Measurements from ENCODE around the gene ACVR1.

Gene ACVR1

DNA sequence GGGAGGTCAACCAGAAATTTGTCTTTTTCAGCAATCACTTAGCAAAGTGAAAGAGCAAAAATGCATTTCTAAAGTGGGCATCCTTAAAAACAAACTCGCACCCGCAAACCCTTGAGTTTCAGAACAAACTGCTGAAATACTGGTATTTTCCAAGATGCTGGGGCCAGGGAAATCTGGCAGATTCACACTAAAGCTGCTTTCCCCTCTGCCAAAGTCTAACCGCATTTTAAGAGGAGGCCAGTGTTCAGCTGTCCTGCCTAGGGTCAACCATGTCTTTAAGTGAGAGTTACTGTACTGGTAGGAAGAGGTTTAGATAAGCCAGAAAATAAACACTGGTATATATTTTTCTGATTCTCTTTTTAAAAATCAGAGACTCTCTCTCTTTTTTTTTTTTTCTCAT, 55.9 kb downstream of the ACVR1 start:
- no peak overlapping the region for H3K27ac Mint-ChIP-seq
- H3K9me3 Mint-ChIP-seq = no peaks in the 10 kb centered on the region
- no peaks in the 10 kb centered on the region for H3K27me3 Mint-ChIP-seq
- H3K4me3 Mint-ChIP-seq = no peak overlapping the region
- peaks cover 57% of the 10 kb centered on the region for H3K36me3 Mint-ChIP-seq (ENCODE audit: low read depth)
- H3K4me1 Mint-ChIP-seq (ENCODE audit: low read depth) = peaks cover 5% of the 10 kb centered on the region
- DNase-seq = no peak

GRCh38 chr2:157819761-157820160, 56.4 kb downstream of the ACVR1 start:
- no peaks in the 10 kb centered on the region for H3K9me3 Mint-ChIP-seq
- H3K4me3 Mint-ChIP-seq = no peak overlapping the region
- DNase-seq = no peak
- no peak overlapping the region for H3K27ac Mint-ChIP-seq
- peaks cover 3% of the 10 kb centered on the region for H3K4me1 Mint-ChIP-seq (ENCODE audit: low read depth)
- H3K27me3 Mint-ChIP-seq = no peaks in the 10 kb centered on the region
- H3K36me3 Mint-ChIP-seq (ENCODE audit: low read depth) = peaks cover 54% of the 10 kb centered on the region

DNA sequence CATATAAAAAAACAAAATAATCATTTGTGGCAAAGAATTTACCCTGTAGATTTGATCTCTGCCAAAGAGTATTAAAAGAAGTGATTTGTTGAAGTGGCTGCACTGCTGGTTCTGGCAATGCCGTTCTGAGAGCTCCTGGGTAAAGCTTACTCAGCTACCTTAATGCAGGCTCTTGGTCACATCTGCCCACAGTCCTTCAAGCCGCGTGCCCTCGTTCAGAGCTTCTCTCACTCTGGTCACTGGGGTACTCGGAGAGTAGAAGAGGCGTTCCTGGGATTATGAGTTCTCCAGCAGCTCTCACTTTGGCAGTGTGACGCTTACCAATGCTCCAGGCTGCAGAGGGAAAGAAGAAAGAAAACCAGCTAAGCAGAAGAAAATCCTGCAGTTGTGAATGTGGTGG, 57.9 kb downstream of the ACVR1 start:
- no peak overlapping the region for H3K27ac Mint-ChIP-seq
- no peaks in the 10 kb centered on the region for H3K27me3 Mint-ChIP-seq
- H3K9me3 Mint-ChIP-seq = no peaks in the 10 kb centered on the region
- no peak for DNase-seq
- H3K4me3 Mint-ChIP-seq = no peak overlapping the region
- peaks cover 3% of the 10 kb centered on the region for H3K4me1 Mint-ChIP-seq (ENCODE audit: low read depth)
- peaks cover 60% of the 10 kb centered on the region for H3K36me3 Mint-ChIP-seq (ENCODE audit: low read depth)

DNA sequence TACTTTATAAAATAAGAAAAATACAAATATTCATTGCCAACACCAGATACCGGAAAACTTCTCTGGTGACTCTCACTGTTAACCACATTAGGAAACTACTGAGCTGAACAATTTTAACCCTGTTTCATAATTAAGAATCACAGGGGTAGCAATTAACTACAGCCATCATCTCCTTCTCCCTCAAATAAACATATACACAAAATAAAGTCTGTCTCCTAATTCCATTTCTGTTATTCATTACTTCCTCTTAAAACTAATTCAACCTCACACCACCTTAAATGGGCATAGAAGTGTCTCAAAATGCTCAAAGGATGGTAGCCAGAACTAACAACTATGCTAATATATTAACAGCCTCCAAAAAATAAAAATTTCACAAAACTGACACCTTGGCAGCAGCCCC, 60.7 kb downstream of the ACVR1 start:
- H3K36me3 Mint-ChIP-seq (ENCODE audit: low read depth) = peaks cover 76% of the 10 kb centered on the region
- H3K27ac Mint-ChIP-seq = no peak overlapping the region
- H3K9me3 Mint-ChIP-seq = no peaks in the 10 kb centered on the region
- no peak for DNase-seq
- H3K27me3 Mint-ChIP-seq = no peaks in the 10 kb centered on the region
- peaks cover 9% of the 10 kb centered on the region for H3K4me1 Mint-ChIP-seq (ENCODE audit: low read depth)
- H3K4me3 Mint-ChIP-seq = no peak overlapping the region

- Mint-ChIP-seq H3K4me1 (ENCODE audit: low read depth) (peaks cover 12% of the 10 kb centered on the region), H3K9me3 (no peaks in the 10 kb centered on the region), H3K27me3 (no peaks in the 10 kb centered on the region), H3K4me3 (no peak overlapping the region), H3K27ac (no peak overlapping the region), H3K36me3 (ENCODE audit: low read depth) (peaks cover 72% of the 10 kb centered on the region)
- no peak for DNase-seq
Measured at GRCh38 chr2:157813467-157813866, 62.7 kb downstream of the ACVR1 start.

GRCh38 chr2:157810037-157810436, 66.1 kb downstream of the ACVR1 start:
- H3K4me1 Mint-ChIP-seq (ENCODE audit: low read depth) = peaks cover 27% of the 10 kb centered on the region
- H3K4me3 Mint-ChIP-seq = no peak overlapping the region
- H3K36me3 Mint-ChIP-seq (ENCODE audit: low read depth) = peaks cover 58% of the 10 kb centered on the region
- H3K27ac Mint-ChIP-seq = no peak overlapping the region
- H3K9me3 Mint-ChIP-seq = no peaks in the 10 kb centered on the region
- DNase-seq = no peak
- no peaks in the 10 kb centered on the region for H3K27me3 Mint-ChIP-seq

GRCh38 chr2:157809212-157809611, 66.9 kb downstream of the ACVR1 start:
- peaks cover 53% of the 10 kb centered on the region for H3K36me3 Mint-ChIP-seq (ENCODE audit: low read depth)
- no peaks in the 10 kb centered on the region for H3K27me3 Mint-ChIP-seq
- no peak for DNase-seq
- no peaks in the 10 kb centered on the region for H3K9me3 Mint-ChIP-seq
- no peak overlapping the region for H3K27ac Mint-ChIP-seq
- H3K4me1 Mint-ChIP-seq (ENCODE audit: low read depth) = peaks cover 27% of the 10 kb centered on the region
- no peak overlapping the region for H3K4me3 Mint-ChIP-seq

- peaks cover 46% of the 10 kb centered on the region for H3K36me3 Mint-ChIP-seq (ENCODE audit: low read depth)
- H3K4me3 Mint-ChIP-seq = no peak overlapping the region
- H3K27me3 Mint-ChIP-seq = no peaks in the 10 kb centered on the region
- peaks cover 27% of the 10 kb centered on the region for H3K4me1 Mint-ChIP-seq (ENCODE audit: low read depth)
- DNase-seq = no peak
- no peaks in the 10 kb centered on the region for H3K9me3 Mint-ChIP-seq
- no peak overlapping the region for H3K27ac Mint-ChIP-seq
Measured at GRCh38 chr2:157808421-157808820, 67.7 kb downstream of the ACVR1 start.

DNA sequence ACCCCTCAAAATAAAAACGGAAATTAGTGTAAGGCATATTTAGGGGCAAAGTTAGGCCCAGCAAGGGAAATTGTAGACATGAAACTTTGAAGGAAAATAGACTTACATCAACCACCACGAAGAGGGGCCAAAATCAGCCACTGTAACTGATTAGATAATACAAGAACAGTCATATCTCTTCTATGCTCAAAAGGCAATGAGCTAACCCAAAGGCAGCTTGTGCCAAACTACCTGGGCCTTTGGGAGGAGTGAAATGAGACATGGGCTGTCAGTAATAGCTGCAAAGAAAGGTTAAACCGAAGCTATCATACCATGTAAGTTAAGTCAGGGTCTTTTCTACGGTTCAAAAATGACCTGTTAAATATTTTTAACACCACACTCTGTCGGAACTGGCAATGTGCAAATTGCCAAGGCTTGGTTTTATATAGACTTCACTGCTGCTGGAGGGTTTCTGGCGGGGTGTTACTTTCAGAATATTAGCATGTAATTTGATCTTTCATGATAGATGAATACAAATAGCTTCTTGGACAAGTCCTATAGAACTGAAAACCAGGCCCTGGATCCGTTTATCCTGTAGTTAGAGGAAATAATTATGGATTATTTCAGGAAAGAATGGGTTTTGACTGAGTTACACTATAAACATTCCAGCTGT, 69.6 kb downstream of the ACVR1 start:
- Mint-ChIP-seq H3K4me1 (ENCODE audit: low read depth) (peaks cover 26% of the 10 kb centered on the region), H3K27ac (no peak overlapping the region), H3K36me3 (ENCODE audit: low read depth) (peaks cover 36% of the 10 kb centered on the region), H3K9me3 (no peaks in the 10 kb centered on the region), H3K4me3 (no peak overlapping the region), H3K27me3 (no peaks in the 10 kb centered on the region)
- no peak for DNase-seq

- no peak overlapping the region for H3K4me3 Mint-ChIP-seq
- no peak overlapping the region for H3K27ac Mint-ChIP-seq
- peaks cover 34% of the 10 kb centered on the region for H3K36me3 Mint-ChIP-seq (ENCODE audit: low read depth)
- peaks cover 20% of the 10 kb centered on the region for H3K4me1 Mint-ChIP-seq (ENCODE audit: low read depth)
- no peak for DNase-seq
- H3K9me3 Mint-ChIP-seq = no peaks in the 10 kb centered on the region
- no peaks in the 10 kb centered on the region for H3K27me3 Mint-ChIP-seq
Measured at GRCh38 chr2:157805519-157805918, 70.6 kb downstream of the ACVR1 start.

DNA sequence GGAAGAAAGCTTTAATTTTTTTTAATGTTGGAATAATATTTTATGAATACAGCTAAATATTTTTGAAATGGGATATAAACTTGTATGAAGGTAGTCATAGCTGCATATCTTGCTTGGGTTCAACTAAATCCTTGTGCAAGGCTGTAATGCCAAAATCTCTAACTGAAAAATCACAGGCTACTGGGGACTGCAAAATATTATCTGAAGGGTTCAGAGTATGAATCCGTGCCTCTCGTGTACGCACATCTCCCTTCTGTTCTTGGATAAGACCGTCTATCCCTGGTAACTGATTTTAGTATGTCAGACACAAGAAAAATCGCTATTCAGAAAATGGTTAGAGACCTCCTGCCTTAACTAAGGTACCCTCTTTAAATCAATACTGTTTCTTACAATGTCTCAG, 71.8 kb downstream of the ACVR1 start:
- Mint-ChIP-seq H3K4me3 (no peak overlapping the region), H3K27ac (no peak overlapping the region), H3K4me1 (ENCODE audit: low read depth) (peaks cover 21% of the 10 kb centered on the region), H3K9me3 (no peaks in the 10 kb centered on the region), H3K27me3 (no peaks in the 10 kb centered on the region), H3K36me3 (ENCODE audit: low read depth) (peaks cover 36% of the 10 kb centered on the region)
- no peak for DNase-seq

DNA sequence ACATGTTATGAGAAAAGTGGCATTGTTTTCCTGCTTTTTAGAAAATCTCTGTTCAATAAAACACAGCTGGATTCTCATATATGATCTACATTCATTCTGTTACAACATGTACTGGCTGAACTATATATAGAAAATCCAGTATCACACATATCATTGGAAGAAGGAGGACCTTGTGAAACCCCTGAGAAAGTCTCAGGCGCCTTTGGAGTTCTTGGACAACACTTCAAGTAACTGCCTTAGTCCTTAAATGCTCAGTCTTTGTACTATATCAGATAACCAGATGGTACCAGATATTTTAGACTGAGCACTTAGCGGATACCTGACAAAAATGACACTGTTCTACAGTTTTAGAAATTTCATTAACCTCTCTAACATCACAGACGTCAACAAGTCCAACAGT, 72.2 kb downstream of the ACVR1 start:
- no peak for DNase-seq
- Mint-ChIP-seq H3K27ac (no peak overlapping the region), H3K36me3 (ENCODE audit: low read depth) (peaks cover 34% of the 10 kb centered on the region), H3K4me3 (no peak overlapping the region), H3K27me3 (no peaks in the 10 kb centered on the region), H3K9me3 (no peaks in the 10 kb centered on the region), H3K4me1 (ENCODE audit: low read depth) (peaks cover 21% of the 10 kb centered on the region)

DNA sequence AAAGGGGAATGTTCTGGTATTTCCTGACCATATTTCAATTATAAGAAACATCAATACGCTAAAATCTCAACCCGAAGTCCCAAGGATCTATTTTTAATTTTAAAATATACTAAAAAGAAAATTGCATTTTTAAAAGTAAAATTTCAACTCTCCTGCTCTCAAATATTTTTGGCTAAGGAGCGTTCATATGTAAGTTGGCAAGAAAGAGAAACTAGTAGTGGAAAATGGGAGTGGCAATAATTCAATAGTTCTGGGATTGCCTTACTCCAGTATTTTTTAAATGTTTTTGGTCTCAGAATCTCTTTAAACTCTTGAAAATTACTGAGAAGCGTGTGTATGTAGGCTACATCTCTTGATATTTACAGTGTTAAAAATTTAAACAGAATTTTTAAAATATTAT, 72.7 kb downstream of the ACVR1 start:
- Mint-ChIP-seq H3K9me3 (no peaks in the 10 kb centered on the region), H3K27ac (no peak overlapping the region), H3K4me1 (ENCODE audit: low read depth) (peaks cover 21% of the 10 kb centered on the region), H3K4me3 (no peak overlapping the region), H3K27me3 (no peaks in the 10 kb centered on the region), H3K36me3 (ENCODE audit: low read depth) (peaks cover 33% of the 10 kb centered on the region)
- no peak for DNase-seq

DNA sequence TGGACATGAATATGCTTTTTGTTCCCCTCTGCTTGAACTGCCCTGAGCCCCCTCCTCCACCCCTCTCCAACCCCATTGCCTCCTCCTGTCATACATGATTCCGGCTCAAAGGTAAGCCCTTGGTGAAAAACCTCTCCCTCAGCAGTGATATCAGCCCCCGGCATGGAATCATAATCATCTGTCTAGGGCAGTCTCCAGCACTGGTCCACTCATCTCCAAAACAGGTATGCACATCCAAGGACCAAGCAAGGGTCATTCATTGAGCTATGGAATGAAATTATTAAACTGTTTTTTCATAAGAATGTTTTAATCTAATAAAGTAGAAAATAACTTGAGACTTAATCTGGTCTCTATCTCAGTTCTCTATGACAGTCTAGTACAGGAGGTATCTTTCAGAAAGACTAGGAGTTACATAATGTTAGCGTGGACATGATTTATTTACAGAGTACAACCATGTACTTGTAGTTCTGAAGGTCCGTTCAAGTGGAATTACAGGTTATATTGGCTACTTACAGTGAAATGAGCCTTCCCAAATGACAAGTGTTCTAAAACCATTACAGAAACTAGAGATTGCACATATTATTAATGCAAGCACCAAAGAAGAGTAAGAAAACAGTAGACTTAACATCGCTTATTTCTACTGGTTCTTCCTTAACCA, 75.2 kb downstream of the ACVR1 start:
- H3K4me1 Mint-ChIP-seq (ENCODE audit: low read depth) = peaks cover 7% of the 10 kb centered on the region

DNA sequence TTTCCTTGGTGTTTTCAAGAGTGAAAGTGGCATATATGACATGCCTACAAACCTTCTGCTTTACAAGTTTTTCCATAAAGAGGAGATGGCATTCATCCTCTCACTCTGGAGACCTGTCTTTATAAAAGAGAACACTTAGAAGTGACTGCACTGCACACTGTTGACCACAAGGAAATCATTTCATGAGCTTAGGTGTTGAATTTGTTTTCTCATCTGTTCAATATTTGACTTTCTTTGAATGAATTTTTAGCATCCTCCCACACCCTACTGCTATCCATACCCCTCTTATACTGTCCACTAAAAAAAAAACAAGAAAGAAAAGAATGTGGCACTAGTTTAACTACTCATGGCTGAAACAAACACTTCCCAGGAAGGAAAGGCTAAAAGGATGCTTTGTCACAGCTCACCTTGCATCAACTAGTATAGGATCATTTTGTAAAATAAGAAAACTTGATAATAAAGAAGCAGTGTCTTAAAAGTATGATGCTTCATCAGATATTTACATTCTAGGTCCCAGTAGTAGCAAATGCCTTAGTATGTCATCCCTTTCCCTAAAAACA, 83.0 kb downstream of the ACVR1 start:
- DNase-seq = no peak
- H3K4me3 Mint-ChIP-seq = no peak overlapping the region
- H3K4me1 Mint-ChIP-seq (ENCODE audit: low read depth) = peaks cover 29% of the 10 kb centered on the region
- H3K36me3 Mint-ChIP-seq (ENCODE audit: low read depth) = peaks cover 34% of the 10 kb centered on the region
- peak overlapping the region; percentile 35 for H3K27ac Mint-ChIP-seq
- H3K27me3 Mint-ChIP-seq = no peaks in the 10 kb centered on the region
- H3K9me3 Mint-ChIP-seq = no peaks in the 10 kb centered on the region

More for the DNA sequence above, 75.2 kb downstream of the ACVR1 start:
- H3K27ac Mint-ChIP-seq = no peak overlapping the region
- H3K27me3 Mint-ChIP-seq = no peaks in the 10 kb centered on the region
- no peak for DNase-seq
- H3K9me3 Mint-ChIP-seq = no peaks in the 10 kb centered on the region
- no peak overlapping the region for H3K4me3 Mint-ChIP-seq
- peaks cover 38% of the 10 kb centered on the region for H3K36me3 Mint-ChIP-seq (ENCODE audit: low read depth)
